Upper lobe of left lung (tissue), 4 donors: ENCODE data around the gene HERPUD1.

Source experiments
- POLR2A ChIP-seq, 4 donors: fragments of 450-650 bp; IDR thresholded peaks; one replicate each; pipeline ENCODE4 v1.5.1; 2016 to 2017; ENCODE audit warnings: antibody characterized with exemption in 4 of 4, mild to moderate bottlenecking in 2 of 4
- TF ChIP-seq, protein P1 (sequence below), 6 experiments: fragments of 450-650 bp in 4 of 6; fragments of 200-600 bp in 2 of 6; sonication (generic) in 2 of 6; IDR thresholded peaks; one replicate each; pipeline ENCODE4 v1.5.1; 2016 to 2019; ENCODE audit warnings: antibody characterized with exemption in 6 of 6

DNA sequence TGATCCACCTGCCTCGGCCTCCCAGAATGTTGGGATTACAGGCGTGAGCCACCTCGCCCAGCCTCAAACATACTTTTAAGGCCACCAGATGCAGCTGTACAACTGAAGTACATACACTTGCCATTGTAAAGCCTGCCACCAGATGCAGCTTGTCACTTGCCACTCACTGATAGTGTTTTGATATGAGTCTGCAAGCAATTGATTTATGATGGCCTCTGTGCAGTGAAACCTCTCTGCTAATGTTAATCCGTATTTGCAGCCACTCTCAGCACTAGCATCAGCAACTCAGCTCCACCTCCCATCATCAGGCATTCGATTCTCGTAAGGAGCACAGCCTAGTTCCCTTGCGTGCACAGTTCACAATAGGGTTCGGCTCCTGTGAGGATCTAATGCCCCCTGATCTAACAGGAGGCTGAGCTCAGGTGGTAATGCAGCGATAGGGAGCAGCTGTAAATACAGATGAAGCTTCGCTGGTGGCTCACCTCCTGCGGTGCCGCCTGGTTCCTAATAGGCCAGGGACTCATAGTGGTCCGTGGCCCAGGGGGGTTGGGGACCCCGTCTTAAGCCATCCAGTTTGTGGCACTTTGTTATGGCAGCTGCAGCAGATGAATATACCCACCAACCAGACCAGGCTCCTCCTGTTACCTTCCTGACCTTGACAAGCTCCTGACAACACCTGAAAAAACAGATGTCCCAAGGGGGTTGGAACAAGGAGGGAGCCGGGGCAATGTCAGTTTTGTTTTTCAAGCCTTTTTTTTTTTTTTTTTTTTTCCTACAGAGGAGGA is 1.3 kb upstream of the HERPUD1 start:
- TF ChIP-seq, protein P1, sequence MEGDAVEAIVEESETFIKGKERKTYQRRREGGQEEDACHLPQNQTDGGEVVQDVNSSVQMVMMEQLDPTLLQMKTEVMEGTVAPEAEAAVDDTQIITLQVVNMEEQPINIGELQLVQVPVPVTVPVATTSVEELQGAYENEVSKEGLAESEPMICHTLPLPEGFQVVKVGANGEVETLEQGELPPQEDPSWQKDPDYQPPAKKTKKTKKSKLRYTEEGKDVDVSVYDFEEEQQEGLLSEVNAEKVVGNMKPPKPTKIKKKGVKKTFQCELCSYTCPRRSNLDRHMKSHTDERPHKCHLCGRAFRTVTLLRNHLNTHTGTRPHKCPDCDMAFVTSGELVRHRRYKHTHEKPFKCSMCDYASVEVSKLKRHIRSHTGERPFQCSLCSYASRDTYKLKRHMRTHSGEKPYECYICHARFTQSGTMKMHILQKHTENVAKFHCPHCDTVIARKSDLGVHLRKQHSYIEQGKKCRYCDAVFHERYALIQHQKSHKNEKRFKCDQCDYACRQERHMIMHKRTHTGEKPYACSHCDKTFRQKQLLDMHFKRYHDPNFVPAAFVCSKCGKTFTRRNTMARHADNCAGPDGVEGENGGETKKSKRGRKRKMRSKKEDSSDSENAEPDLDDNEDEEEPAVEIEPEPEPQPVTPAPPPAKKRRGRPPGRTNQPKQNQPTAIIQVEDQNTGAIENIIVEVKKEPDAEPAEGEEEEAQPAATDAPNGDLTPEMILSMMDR (IDR thresholded peaks at IDR 0.05) = no peak
- TF ChIP-seq POLR2A (IDR thresholded peaks at IDR 0.05) = no peak
